NCI-H2196 treated with DMSO at 0.1 percent for 48 hours (cell line): Measurements from ENCODE around the gene SIGLEC7.

ENCODE experiments used
- DNase-seq: peaks from one replicate; lab custom pipeline; 2025; ENCODE audit not compliant: unreplicated experiment; lab: John Stamatoyannopoulos, UW

The SIGLEC7 gene

DNA sequence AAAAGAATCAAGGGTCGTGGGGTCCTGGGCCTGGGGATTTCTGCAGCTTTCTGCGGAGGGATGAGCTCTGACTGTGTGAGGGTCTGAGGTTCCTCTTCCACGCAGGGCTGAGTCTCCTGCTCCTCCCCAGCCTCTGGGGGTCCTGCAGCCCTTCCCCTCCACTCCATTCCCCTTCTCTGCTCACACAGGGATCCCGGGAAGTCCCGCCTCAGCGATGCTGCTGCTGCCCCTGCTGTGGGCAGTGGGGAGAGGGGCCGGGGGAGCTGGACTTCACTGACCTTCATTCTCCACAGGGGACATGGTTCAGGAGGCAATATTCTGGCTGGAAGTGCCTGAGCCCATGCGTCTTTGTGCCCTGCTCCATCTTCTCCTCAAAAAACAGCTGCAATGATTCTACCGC, 56.5 kb downstream of the SIGLEC7 start:
- DNase-seq = no peak

DNA sequence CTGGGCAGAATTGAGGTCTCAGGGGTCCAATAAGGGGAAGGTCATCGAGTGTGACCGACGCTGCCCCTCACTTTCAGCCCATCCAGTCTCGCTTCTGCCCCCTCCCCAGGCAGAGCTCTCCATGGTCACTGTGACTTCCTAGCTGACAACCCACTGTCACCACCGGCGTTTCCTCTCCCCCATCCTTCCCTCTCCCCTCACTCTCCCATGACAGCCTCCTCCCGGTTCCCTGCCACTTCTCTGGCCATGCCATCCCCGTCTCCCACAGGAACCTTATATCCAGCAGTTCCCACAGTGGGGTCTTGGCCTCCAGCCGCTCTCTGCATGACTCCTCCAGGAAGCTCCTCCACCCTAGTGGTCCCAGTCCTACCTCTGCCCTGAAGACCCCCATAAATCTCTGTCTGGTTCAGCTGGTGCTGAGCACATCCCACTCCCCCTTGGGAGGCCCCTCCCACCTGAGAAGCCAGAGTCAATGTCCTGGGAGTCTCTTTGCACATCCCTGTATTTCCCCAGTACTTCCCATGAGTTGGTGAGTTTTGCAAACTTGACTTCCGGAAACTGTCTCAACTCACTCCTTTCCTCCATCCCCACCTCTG, 58.1 kb downstream of the SIGLEC7 start:
- no peak for DNase-seq

DNA sequence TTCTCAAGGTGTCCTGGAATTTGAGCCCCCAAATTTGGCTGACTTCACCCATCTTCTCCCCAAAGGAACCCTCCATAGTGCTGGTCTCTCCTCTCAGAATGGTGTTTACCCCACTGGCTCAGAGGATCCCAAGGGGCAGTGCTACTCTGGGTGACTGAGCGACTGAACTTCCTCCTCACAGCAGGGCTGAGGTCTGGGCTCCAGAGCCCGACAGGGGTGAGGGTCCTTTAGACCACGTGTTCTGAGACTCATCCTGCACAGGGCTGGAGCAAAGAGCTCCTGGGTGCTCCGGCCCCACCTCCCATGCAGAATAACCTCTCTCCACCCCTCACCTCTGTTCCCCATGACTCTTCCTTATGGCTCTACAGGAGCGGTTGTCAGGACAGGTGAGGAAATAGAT, 59.6 kb downstream of the SIGLEC7 start:
- no peak for DNase-seq
